Glutamatergic neuron (in vitro differentiated cells): ENCODE data around the gene MRPL11. TPM values are rescaled to one million over a fixed set of nuclear protein-coding genes. Genes with fewer than 3 reads are reported as not detected.
"Not testable (repeated sequence)": the region's sequence is repeated elsewhere in the genome, so short reads cannot be mapped to it uniquely, and the experiment has no call there.

Source experiments
- DNase-seq: peaks from one replicate; pipeline ENCODE4 v3.0.0; 2022
- H3K27ac Mint-ChIP-seq: one replicate; pipeline ENCODE4 v1.8.0; 2020; ENCODE audit warnings: mild to moderate bottlenecking, mixed read lengths, inconsistent platforms; ENCODE audit not compliant: unreplicated experiment
- H3K27me3 Mint-ChIP-seq: one replicate; pipeline ENCODE4 v1.8.0; 2020; ENCODE audit warnings: mild to moderate bottlenecking, moderate library complexity, mixed read lengths, inconsistent platforms; ENCODE audit not compliant: unreplicated experiment
- H3K36me3 Mint-ChIP-seq: one replicate; pipeline ENCODE4 v1.8.0; 2020; ENCODE audit warnings: mild to moderate bottlenecking, mixed read lengths, inconsistent platforms; ENCODE audit not compliant: unreplicated experiment
- H3K4me1 Mint-ChIP-seq: one replicate; pipeline ENCODE4 v1.8.0; 2020; ENCODE audit warnings: mild to moderate bottlenecking, low read depth, mixed read lengths, inconsistent platforms; ENCODE audit not compliant: unreplicated experiment
- H3K4me3 Mint-ChIP-seq: one replicate; pipeline ENCODE4 v1.8.0; 2020; ENCODE audit warnings: mild to moderate bottlenecking, mixed read lengths, inconsistent platforms; ENCODE audit not compliant: unreplicated experiment
- H3K9me3 Mint-ChIP-seq: one replicate; pipeline ENCODE4 v1.8.0; 2020; ENCODE audit warnings: mild to moderate bottlenecking, moderate library complexity, mixed read lengths, inconsistent platforms; ENCODE audit not compliant: unreplicated experiment
- CTCF ChIP-seq: fragments of 200-600 bp; sonication (generic); IDR thresholded peaks from one replicate; pipeline ENCODE4 v1.5.0; 2021; ENCODE audit not compliant: partially characterized antibody, unreplicated experiment
- total RNA-seq: library from RNA; stranded (reverse); fragmentation: NEBNext Ultra II Directional; extraction: Animal tissue kit (Norgen Biotek cat#: 25700); gene quantifications from one replicate; pipeline ENCODE4 v1.2.1, GENCODE V29; 2021; ENCODE audit not compliant: unreplicated experiment

The MRPL11 gene
- total RNA-seq, 1 donor from 2014 or later = 27.5 TPM

DNA sequence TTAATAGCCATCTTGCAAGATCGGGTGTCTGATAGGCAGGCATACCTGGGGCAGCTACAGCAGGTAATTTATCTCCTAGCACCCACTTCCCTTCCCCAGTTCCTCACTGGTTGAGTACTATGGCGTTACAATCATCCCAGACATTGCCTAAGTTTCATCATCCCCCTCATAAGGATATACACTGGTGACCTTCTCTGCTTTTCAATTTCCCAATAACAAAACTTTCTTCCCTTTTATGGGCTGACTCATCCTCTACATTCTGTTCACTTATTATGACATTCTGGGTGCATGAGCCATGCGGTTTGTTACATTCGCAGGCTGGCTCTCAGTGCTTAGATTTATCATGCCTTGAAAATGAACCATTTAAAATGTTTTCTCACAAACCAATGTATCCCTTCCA, 5.0 kb upstream of the MRPL11 start:
- Mint-ChIP-seq H3K36me3 (peaks cover 7% of the 10 kb centered on the region), H3K4me1 (no peaks in the 10 kb centered on the region), H3K27me3 (no peaks in the 10 kb centered on the region), H3K4me3 (no peak overlapping the region), H3K27ac (no peak overlapping the region), H3K9me3 (peaks cover 11% of the 10 kb centered on the region)
- no peak for TF ChIP-seq CTCF
- DNase-seq = no peak

GRCh38 chr11:66440940-66441282, 2.3 kb upstream of the MRPL11 start:
- H3K4me3 Mint-ChIP-seq, DNase-seq, H3K27me3 Mint-ChIP-seq, H3K27ac Mint-ChIP-seq, H3K4me1 Mint-ChIP-seq, H3K36me3 Mint-ChIP-seq: not testable (repeated sequence)
- H3K9me3 Mint-ChIP-seq = peaks cover 14% of the 10 kb centered on the region

DNA sequence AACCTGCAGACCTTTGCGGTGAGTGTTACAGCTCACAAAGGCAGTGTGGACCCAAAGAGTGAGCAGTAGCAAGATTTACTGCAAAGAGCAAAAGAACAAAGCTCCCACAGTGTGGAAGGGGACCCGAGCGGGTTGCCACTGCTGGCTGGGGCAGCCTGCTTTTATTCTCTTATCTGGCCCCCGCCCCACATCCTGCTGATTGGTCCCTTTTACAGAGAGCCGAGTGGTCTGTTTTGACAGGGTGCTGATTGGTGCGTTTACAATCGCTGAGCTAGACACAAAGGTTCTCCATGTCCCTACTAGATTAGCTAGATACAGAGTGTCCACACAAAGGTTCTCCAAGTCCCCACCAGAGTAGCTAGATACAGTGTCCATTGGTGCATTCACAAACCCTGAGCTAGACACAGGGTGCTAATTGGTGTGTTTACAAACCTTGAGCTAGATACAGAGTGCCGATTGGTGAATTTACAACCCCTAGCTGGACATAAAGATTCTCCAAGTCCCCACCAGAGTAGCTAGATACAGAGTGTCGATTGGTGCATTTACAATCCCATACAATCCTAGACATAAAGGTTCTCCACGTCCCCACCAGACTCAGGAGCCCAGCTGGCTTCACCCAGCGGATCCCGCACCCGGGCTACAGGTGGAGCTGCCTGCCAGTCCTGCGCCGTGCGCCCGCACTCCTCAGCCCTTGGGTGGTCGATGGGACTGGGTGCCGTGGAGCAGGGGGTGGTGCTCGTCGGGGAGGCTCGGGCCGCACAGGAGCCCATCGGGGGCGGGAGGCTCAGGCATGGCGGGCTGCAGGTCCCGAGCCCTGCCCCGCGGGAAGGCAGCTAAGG, 1.7 kb upstream of the MRPL11 start:
- H3K4me1 Mint-ChIP-seq, H3K27me3 Mint-ChIP-seq, H3K4me3 Mint-ChIP-seq, H3K36me3 Mint-ChIP-seq, DNase-seq: not testable (repeated sequence)
- Mint-ChIP-seq H3K27ac (peak overlapping the region; percentile 28), H3K9me3 (peaks cover 14% of the 10 kb centered on the region)

GRCh38 chr11:66437979-66438503, 607 bp downstream of the MRPL11 start:
- Mint-ChIP-seq H3K27ac (peak overlapping the region; percentile 83), H3K9me3 (peaks cover 11% of the 10 kb centered on the region), H3K4me3 (peak overlapping the region; percentile 91), H3K4me1 (peaks cover 2% of the 10 kb centered on the region), H3K36me3 (peaks cover 3% of the 10 kb centered on the region), H3K27me3 (no peaks in the 10 kb centered on the region)
- no peak for DNase-seq
- no peak for TF ChIP-seq CTCF

- Mint-ChIP-seq H3K36me3 (no peaks in the 10 kb centered on the region), H3K27ac (no peak overlapping the region), H3K27me3 (peaks cover 10% of the 10 kb centered on the region), H3K4me3 (no peak overlapping the region), H3K9me3 (peaks cover 3% of the 10 kb centered on the region), H3K4me1 (no peaks in the 10 kb centered on the region)
- no peak for TF ChIP-seq CTCF
- DNase-seq = no peak
Observed at GRCh38 chr11:66432597-66432996, 6.1 kb downstream of the MRPL11 start.

- not testable (repeated sequence) for H3K4me1 Mint-ChIP-seq, H3K27ac Mint-ChIP-seq, H3K36me3 Mint-ChIP-seq, DNase-seq, H3K9me3 Mint-ChIP-seq, H3K27me3 Mint-ChIP-seq
- peak overlapping the region; percentile 35 for H3K4me3 Mint-ChIP-seq
Observed at GRCh38 chr11:66431871-66432329, 6.7 kb downstream of the MRPL11 start.

DNA sequence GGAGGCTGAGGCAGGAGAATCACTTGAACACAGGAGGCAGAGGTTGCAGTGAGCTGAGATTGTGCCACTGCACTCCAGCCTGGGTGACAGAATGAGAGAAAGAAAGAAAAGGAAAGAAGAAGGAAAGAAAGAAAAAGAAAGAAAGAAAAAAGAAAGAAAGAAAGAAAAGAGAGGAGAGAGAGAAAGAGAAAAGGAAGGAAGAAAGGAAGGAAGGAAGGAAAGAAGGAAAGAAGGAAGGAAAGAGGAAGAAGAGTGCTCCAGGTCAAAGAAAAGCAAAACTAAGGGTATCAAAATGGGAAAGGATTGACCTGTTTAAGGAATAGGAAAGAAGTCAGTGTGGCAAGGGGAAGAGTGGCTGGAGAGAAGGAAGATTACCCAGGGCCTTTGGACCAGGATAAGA, 7.4 kb downstream of the MRPL11 start:
- H3K27me3 Mint-ChIP-seq, H3K27ac Mint-ChIP-seq, H3K9me3 Mint-ChIP-seq, H3K4me3 Mint-ChIP-seq, H3K36me3 Mint-ChIP-seq, H3K4me1 Mint-ChIP-seq, DNase-seq: not testable (repeated sequence)
